DMS 273 treated with DMSO at 0.1 percent for 48 hours (cell line): ENCODE measurements around the gene KCNQ1.

Experiments
- DNase-seq: peaks from one replicate; lab custom pipeline; 2025; lab: John Stamatoyannopoulos, UW

Gene KCNQ1

GRCh38 chr11:2511421-2512369 lies 66.9 kb downstream of the KCNQ1 start:
- no peak for DNase-seq

DNA sequence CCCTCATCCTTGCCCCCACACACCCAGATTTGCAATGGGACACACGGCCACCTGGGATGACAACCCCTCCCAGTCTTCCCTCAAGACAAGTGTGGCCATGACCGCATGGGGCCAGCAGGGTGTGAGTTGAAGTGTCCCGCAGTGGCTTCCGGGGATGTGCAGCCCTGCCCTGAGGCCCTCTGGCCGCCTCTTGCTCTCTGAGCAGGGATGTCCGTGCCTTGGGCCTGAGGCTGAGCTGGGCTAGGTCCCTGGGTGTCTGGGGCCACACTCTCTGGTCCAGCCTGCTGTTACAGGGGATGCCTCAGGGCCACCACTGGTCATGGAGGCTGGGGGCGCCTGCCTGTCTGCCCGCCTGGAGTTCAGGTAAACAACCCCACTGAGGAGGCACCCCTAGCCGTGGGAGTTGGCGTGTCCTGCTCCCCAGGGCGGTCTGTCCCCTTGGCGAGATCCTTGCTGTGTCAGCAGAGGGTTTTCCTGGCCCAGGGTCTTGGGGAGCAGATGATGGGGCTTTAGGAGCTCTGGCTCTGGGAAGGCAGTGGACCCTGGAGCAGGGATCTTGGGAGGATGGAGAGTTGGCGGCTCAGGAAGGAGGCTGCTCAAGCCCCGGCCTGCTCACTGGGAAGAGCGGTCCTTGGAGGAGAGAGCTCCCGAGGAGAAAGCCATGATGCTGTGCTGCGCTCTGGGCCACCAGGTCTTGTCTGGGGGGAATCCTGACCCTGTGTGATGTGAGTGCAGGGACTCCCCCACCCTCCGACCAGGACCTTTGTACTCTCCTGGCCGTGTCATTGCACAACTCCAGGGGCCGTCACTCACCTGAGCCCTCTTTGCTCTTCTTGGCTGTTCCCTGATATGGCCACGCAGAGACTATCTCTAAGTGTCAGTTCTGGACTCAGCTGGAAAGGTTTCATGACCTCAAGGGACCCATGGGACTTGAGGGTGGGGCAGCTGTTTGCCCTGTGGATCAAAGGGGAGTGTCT lies 67.9 kb downstream of the KCNQ1 start:
- no peak for DNase-seq

- DNase-seq, result no peak
Observed at GRCh38 chr11:2513441-2513840, 68.6 kb downstream of the KCNQ1 start.

DNA sequence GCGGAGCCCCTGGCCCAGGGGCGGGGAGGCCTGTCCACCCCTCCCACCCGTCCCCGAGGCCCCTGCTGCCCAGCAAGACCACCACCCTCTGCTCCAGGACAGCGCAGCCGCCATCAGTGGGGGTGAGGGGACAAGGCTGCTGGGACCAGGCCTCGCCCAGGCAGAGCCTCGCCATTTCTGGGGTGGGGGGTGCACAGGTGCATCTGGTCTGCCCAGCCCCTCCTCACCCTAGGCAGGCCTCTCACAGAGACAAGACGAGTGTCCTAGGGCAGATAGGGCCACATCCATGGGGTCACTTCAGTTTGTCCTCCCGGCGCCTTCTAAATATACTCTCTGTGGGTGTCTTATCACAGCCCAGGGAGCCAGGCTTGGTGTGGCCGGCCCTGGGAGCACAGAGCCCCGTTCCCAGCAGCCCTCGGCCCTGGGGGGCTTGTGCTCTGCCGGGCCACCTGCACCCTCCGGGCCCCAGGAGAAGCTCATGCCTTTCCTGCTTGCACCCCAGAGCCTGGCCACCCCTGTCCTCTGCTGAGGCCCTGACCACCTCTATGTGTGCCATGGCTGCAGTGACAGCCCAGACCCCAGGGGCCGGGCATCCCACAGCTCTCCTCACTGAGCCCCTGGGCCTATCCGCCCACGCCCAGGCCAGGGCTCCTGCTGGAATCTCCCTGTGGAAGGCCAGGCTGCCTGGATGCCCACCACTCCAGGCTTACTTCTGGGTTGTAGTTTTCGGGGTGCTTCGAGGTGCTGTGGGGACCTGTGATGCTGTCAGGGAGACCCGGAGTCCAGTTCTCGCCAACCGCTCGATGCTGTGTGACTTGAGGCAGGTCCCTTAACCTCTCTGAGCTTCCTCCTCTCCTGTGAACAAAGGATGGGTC lies 70.8 kb downstream of the KCNQ1 start:
- DNase-seq, result no peak

- no peak for DNase-seq
Observed at GRCh38 chr11:2516276-2517015, 71.6 kb downstream of the KCNQ1 start.

DNA sequence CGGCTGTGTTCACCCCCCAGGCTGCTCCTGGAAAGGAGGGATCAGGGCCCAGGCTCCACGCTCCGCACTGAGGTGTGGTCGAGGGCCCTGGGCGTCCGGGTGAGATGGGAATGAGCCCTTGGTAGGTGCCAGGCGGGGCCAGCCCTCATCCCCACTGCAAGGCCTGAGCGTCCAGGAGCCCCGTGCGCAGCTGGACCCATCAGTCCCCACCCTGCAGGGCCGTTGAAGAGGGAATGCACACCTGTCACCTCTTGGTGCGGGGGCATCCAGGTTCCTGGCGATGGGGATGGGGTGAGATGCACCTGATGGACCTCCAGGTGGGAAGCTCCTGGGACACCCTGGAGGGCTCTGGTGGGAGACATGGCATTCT lies 72.2 kb downstream of the KCNQ1 start:
- no peak for DNase-seq

DNA sequence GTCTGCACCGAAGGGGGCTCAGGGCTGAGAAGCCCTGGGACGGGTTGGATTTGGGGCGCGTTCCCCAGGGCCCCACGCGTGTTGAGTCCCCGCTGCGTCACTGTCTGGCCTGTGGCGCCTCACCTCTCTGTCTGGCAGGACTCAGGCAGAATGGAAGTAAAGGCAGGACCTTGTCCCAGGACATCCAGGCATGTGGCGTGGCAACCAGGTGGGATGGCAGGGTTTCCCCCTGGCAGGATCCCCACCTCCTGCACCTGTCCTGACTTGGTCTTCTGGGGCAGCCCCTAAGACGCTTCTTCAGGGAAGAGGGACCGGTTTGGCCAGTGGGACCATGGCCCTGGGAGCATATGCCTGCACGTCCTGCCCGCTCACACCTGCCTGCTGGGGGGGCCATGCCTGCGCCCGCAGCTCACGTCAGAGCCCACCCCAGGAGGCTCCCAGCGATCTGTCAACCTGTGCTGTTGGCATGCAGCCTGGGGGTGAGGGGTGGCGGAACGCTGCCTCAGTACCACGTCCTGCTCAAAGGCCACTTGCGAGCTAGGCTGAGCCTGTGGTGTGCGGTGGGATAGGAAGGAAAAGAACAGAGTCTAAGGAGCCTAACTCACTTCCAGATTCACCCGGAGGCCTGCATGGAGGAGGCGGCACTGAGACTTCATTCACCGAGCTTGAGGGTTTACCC lies 72.7 kb downstream of the KCNQ1 start:
- no peak for DNase-seq

DNA sequence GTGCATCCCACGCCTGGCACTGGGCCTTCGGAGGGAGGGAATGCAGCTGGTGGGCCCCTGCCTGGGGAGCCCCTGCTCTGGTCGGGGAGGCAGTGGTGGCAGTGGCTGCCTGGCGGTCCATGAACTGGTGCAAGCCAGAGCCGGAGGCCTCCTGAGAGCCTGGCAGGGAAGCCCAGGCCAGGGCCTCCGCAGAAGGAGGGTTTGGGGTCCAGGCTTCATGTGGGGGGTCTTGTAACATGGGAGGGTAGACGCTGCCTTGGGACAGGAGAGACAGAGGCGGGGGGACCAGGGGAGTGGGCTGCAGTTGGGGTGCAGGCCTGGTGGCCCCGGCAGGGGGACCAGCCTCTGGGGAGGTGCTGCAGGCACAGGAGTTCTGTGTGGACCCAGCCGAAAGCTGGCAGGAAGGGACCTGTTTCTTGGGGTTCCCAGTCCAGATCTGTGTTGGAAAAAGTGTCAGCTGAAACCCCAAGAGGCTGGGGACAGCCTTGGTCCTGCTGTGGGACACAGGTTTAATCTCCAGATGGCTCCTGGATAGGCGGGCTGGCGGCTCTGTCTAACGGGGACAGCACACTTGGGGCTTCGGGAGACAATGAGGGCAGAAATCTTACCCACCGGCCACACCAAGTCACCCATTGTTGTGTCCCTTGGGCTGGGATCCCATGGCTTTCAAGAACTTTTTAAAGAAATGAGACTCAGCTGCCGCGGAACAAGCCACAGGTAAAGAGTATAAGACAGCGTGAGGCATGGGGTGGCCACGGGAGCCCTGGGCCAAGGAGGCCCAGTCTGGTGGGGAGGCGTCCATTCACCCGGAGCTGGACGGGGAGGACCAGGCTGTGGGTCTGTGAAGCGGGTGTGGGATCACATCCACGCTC lies 73.5 kb downstream of the KCNQ1 start:
- no peak for DNase-seq

DNA sequence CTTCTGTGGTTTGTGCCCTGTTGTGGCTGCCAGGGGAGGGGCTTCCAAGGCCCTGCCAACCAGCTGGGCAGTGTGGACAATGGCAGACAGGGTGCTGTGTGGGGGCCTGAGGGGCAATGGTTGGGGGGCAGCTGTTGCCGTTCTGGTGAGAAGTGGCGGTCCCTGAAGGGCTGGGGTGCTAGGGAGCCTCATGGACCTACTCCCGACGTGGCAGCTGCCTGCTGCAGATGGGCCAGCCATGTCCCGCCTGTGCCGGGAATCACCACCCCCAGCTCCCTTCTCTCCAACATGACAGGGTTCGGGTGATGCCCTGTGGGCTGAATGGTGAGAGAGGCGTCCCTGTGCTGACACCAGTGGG lies 74.2 kb downstream of the KCNQ1 start:
- no peak for DNase-seq

DNA sequence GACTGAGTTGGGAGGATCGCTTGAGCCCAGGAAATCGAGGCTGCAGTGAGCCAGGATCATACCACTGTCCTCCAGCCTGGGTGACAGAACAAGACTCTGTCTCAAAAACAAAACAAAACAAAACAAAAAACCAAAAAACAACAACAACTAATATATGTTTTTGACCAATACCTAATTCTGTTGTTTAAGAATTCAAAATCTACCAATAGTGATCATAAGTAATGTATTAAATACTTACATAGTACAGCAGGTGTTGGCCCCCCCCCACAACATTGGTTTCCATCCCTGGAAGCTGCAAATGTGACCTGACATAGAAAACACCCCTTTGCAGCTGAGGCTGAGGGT lies 74.7 kb downstream of the KCNQ1 start:
- no peak for DNase-seq

- DNase-seq, result no peak
Observed at GRCh38 chr11:2519862-2520735, 75.3 kb downstream of the KCNQ1 start.

- DNase-seq, result no peak
Observed at GRCh38 chr11:2520736-2521035, 75.9 kb downstream of the KCNQ1 start.

GRCh38 chr11:2521081-2521732 lies 76.4 kb downstream of the KCNQ1 start:
- no peak for DNase-seq

DNA sequence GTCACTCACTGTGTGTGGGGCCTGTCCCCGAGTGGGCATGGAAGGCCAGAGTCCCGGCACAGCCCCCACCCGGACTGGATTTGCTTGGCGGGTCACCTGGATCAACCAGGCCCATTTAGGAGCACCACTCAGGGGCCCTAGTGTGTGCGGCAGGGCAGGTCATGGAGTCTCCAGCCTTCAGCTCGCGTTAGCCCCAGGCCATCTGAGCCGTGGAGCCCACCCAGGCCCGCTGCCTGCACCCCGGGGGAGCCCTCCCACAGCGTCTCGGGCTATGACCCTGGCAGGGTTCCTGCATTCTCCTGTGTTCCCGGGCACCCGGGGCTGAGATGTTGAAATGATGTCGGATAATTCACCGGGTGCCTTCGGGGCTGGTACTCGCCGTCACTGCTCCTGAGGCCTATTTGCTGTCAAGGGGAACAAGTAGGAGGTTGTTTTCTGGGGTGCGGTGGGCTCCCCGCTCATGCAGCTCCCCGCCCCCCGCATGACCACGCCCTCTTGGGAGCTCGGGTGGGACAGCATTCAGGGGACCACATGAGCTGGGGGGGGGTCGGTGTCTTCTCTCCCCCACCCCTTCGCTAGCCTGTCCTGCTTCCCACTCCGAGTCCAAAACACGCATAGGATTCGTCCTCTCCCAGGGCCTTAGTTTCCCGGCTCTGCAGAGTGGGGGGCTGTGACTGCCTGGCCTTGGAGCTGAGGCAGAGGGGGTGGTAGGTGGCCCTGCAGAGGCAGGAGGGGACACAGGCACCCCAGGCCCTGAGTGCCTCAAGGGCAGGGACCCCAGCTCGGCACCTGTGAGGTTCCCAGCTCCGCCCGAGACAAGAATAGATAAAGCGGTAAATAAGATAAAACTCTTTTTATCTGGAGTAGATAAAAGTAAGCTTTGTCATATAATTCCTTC lies 77.2 kb downstream of the KCNQ1 start:
- DNase-seq, result no peak

DNA sequence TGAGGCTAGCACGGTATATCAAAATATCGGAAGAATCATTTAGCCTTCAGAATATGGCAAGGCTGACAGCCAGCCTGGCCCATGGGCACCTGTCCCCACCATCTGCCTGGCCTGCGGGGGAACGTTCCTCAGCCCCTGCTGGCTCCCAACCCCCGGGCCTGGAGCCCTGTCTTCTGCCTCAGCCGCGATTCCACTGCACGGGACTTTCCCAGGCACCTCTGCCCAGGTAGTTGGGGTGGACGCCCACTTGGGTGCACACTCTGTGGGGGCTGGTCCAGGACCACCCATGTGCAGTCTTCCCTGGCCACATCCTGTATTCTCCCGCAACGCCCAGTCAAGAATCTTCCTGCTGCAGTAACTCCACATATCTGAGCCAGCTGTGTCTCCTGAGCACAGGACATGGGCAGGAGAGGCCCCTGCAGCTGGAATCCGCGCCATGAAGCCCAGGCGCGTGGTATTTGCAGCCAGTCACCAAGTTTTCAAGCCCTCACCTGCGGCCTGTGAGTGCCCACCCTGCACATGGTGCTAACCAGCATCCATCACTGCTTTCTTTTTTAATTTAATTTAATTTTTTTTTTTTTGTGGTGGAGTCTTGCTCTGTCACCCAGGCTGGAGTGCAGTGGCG lies 77.9 kb downstream of the KCNQ1 start:
- no peak for DNase-seq

DNA sequence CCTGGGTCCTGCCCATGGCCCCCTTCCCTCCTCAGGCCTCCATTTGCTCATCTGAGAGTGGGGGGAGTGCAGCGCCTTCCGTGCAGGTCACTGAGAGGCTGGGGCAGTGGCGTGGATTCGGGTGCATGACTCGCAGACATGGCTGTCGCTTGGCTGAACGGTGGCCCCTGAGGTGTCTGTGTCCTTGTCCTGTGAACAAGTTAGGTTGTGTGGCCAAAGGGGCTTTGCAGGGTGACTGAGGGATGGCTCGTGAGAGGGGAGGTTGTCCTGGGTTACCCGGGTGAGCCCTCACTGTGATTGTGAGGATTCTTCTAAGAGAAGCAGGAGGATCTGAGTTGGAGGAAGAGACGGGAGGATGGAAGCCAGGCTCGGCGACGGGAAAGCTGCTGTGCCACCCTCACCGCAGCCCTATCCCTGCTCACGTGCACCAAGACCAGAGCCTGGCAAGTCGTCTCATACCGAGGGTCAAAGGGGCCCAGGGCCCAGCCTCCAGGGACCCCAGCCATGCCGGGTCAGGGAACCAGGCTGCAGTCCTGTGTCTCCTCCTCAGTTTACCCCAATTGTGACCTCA lies 79.1 kb downstream of the KCNQ1 start:
- DNase-seq, result no peak
